ENCODE measurements around the gene RALB.
A peak's percentile ranks its signal among the peaks of the same experiment; 100 is the strongest.
"Not testable (repeated sequence)": the region's sequence is repeated elsewhere in the genome, so short reads cannot be mapped to it uniquely, and the experiment has no call there.

Gene RALB

GRCh38 chr2:120256651-120257000 lies 4.0 kb downstream of the RALB start:
- Histone ChIP-seq H3K36me3 (ENCODE audit: control insufficient read depth in 1 of 2, insufficient read depth in 2 of 2, low read depth in 1 of 2, low read length in 2 of 2) (peaks cover 6 to 8% of the 10 kb centered on the region in 2 experiments), H4K91ac (ENCODE audit: low read length) (no peak overlapping the region), H3K4me2 (ENCODE audit: low read length, poor library complexity, severe bottlenecking) (no peak overlapping the region), H2BK15ac (ENCODE audit: low read depth, poor library complexity, severe bottlenecking) (no peak overlapping the region), H3K4me3 (ENCODE audit: insufficient read depth in 1 of 2, low read depth in 1 of 2, low read length in 2 of 2) (no peak overlapping the region), H3K18ac (ENCODE audit: low read depth in 1 of 2, low read length in 2 of 2) (no peak overlapping the region), H3K4me1 (ENCODE audit: control insufficient read depth, insufficient read depth, low read depth, low read length) (peaks cover 15% of the 10 kb centered on the region), H2AK5ac (ENCODE audit: low read length, severe bottlenecking) (no peak overlapping the region), H3K27ac (ENCODE audit: low read length, poor library complexity, severe bottlenecking) (no peak overlapping the region), H2BK120ac (ENCODE audit: low read depth, low read length) (no peak overlapping the region), H3K9ac (ENCODE audit: low read length) (no peak overlapping the region), H3K27me3 (ENCODE audit: control insufficient read depth in 1 of 2, insufficient read depth in 1 of 2, low read length in 2 of 2) (no peaks in the 10 kb centered on the region), H3K23ac (ENCODE audit: low read length in 2 of 2) (no peak overlapping the region), H2BK12ac (ENCODE audit: low read length in 2 of 2) (no peak overlapping the region), H3K14ac (ENCODE audit: low read length in 2 of 2) (no peak overlapping the region), H4K8ac (ENCODE audit: low read length) (no peak overlapping the region), H3K9me3 (ENCODE audit: control insufficient read depth, low read length) (no peaks in the 10 kb centered on the region), H3K4ac (ENCODE audit: low read depth in 1 of 2, low read length in 2 of 2) (no peak overlapping the region), H2BK5ac (ENCODE audit: low read depth, low read length, poor library complexity, severe bottlenecking) (no peak overlapping the region), H2AFZ (ENCODE audit: low read depth, low read length) (no peak overlapping the region), H3K79me1 (replicated peaks; ENCODE audit: low read length, poor library complexity, severe bottlenecking) (peaks cover 27% of the 10 kb centered on the region)
- no peak for DNase-seq
- WGBS, result 100% methylated on average over 1 of the region's 1 CpG

- H3K27me3 ChIP-seq (ENCODE audit: control insufficient read depth in 1 of 2, insufficient read depth in 1 of 2, low read length in 2 of 2), result no peaks in the 10 kb centered on the region
- H3K14ac ChIP-seq (ENCODE audit: low read length in 2 of 2), result no peak overlapping the region
- H4K91ac ChIP-seq (ENCODE audit: low read length), result no peak overlapping the region
- DNase-seq, result peak; percentile 22
- H3K4me1 ChIP-seq (ENCODE audit: control insufficient read depth, insufficient read depth, low read depth, low read length), result peaks cover 11% of the 10 kb centered on the region
- H3K9me3 ChIP-seq (ENCODE audit: control insufficient read depth, low read length), result no peaks in the 10 kb centered on the region
- no peak overlapping the region for H2AK5ac ChIP-seq (ENCODE audit: low read length, severe bottlenecking)
- WGBS, result no CpG with 5 or more reads among the region's 1 CpG
- H3K23ac ChIP-seq (ENCODE audit: low read length in 2 of 2), result no peak overlapping the region
- H2AFZ ChIP-seq (ENCODE audit: low read depth, low read length), result no peak overlapping the region
- no peak overlapping the region for H3K9ac ChIP-seq (ENCODE audit: low read length)
- H4K8ac ChIP-seq (ENCODE audit: low read length), result no peak overlapping the region
- no peak overlapping the region for H3K4me3 ChIP-seq (ENCODE audit: insufficient read depth in 1 of 2, low read depth in 1 of 2, low read length in 2 of 2)
- H3K79me1 ChIP-seq (replicated peaks; ENCODE audit: low read length, poor library complexity, severe bottlenecking), result peaks cover 32% of the 10 kb centered on the region
- no peak overlapping the region for H2BK120ac ChIP-seq (ENCODE audit: low read depth, low read length)
- H2BK15ac ChIP-seq (ENCODE audit: low read depth, poor library complexity, severe bottlenecking), result no peak overlapping the region
- peaks cover 6 to 8% of the 10 kb centered on the region in 2 experiments for H3K36me3 ChIP-seq (ENCODE audit: control insufficient read depth in 1 of 2, insufficient read depth in 2 of 2, low read depth in 1 of 2, low read length in 2 of 2)
- no peak overlapping the region for H3K18ac ChIP-seq (ENCODE audit: low read depth in 1 of 2, low read length in 2 of 2)
- H3K27ac ChIP-seq (ENCODE audit: low read length, poor library complexity, severe bottlenecking), result no peak overlapping the region
- no peak overlapping the region for H3K4ac ChIP-seq (ENCODE audit: low read depth in 1 of 2, low read length in 2 of 2)
- H3K4me2 ChIP-seq (ENCODE audit: low read length, poor library complexity, severe bottlenecking), result no peak overlapping the region
- H2BK12ac ChIP-seq (ENCODE audit: low read length in 2 of 2), result no peak overlapping the region
- no peak overlapping the region for H2BK5ac ChIP-seq (ENCODE audit: low read depth, low read length, poor library complexity, severe bottlenecking)
Measured at GRCh38 chr2:120257522-120257921, 4.9 kb downstream of the RALB start.

- WGBS, result 95% methylated on average over 9 of the region's 9 CpGs
- peak overlapping the region in 1 of 2 experiments; percentile 1 for H2BK12ac ChIP-seq (ENCODE audit: low read length in 2 of 2)
Measured at GRCh38 chr2:120258196-120258595, 5.5 kb downstream of the RALB start.

GRCh38 chr2:120259939-120260338 lies 7.3 kb downstream of the RALB start:
- not testable (repeated sequence) for H2AFZ ChIP-seq (ENCODE audit: low read depth, low read length); H3K4me2 ChIP-seq (ENCODE audit: low read length, poor library complexity, severe bottlenecking); H3K27ac ChIP-seq (ENCODE audit: low read length, poor library complexity, severe bottlenecking); H3K4me3 ChIP-seq (ENCODE audit: insufficient read depth in 1 of 2, low read depth in 1 of 2, low read length in 2 of 2); H4K8ac ChIP-seq (ENCODE audit: low read length); H2BK120ac ChIP-seq (ENCODE audit: low read depth, low read length); DNase-seq; H3K36me3 ChIP-seq (ENCODE audit: control insufficient read depth in 1 of 2, insufficient read depth in 2 of 2, low read depth in 1 of 2, low read length in 2 of 2); H3K4ac ChIP-seq (ENCODE audit: low read depth in 1 of 2, low read length in 2 of 2); H2AK5ac ChIP-seq (ENCODE audit: low read length, severe bottlenecking); H2BK5ac ChIP-seq (ENCODE audit: low read depth, low read length, poor library complexity, severe bottlenecking); H4K91ac ChIP-seq (ENCODE audit: low read length); H2BK12ac ChIP-seq (ENCODE audit: low read length in 2 of 2); H3K14ac ChIP-seq (ENCODE audit: low read length in 2 of 2); H3K23ac ChIP-seq (ENCODE audit: low read length in 2 of 2); H3K27me3 ChIP-seq (ENCODE audit: control insufficient read depth in 1 of 2, insufficient read depth in 1 of 2, low read length in 2 of 2); H3K4me1 ChIP-seq (ENCODE audit: control insufficient read depth, insufficient read depth, low read depth, low read length); H2BK15ac ChIP-seq (ENCODE audit: low read depth, poor library complexity, severe bottlenecking); H3K9ac ChIP-seq (ENCODE audit: low read length); H3K18ac ChIP-seq (ENCODE audit: low read depth in 1 of 2, low read length in 2 of 2); H3K9me3 ChIP-seq (ENCODE audit: control insufficient read depth, low read length)
- peaks cover 29% of the 10 kb centered on the region for H3K79me1 ChIP-seq (replicated peaks; ENCODE audit: low read length, poor library complexity, severe bottlenecking)
- WGBS, result 94% methylated on average over 4 of the region's 15 CpGs

More at GRCh38 chr2:120258196-120258595, 5.5 kb downstream of the RALB start:
- H2BK15ac ChIP-seq (ENCODE audit: low read depth, poor library complexity, severe bottlenecking), result no peak overlapping the region
- peaks cover 11% of the 10 kb centered on the region for H3K4me1 ChIP-seq (ENCODE audit: control insufficient read depth, insufficient read depth, low read depth, low read length)
- no peak overlapping the region for H2BK5ac ChIP-seq (ENCODE audit: low read depth, low read length, poor library complexity, severe bottlenecking)
- H3K9me3 ChIP-seq (ENCODE audit: control insufficient read depth, low read length), result no peaks in the 10 kb centered on the region
- no peak overlapping the region for H3K4me2 ChIP-seq (ENCODE audit: low read length, poor library complexity, severe bottlenecking)
- H2BK120ac ChIP-seq (ENCODE audit: low read depth, low read length), result no peak overlapping the region
- no peak overlapping the region for H3K23ac ChIP-seq (ENCODE audit: low read length in 2 of 2)
- H3K18ac ChIP-seq (ENCODE audit: low read depth in 1 of 2, low read length in 2 of 2), result no peak overlapping the region
- H3K79me1 ChIP-seq (replicated peaks; ENCODE audit: low read length, poor library complexity, severe bottlenecking), result peaks cover 32% of the 10 kb centered on the region
- H3K27ac ChIP-seq (ENCODE audit: low read length, poor library complexity, severe bottlenecking), result no peak overlapping the region
- no peak overlapping the region for H3K14ac ChIP-seq (ENCODE audit: low read length in 2 of 2)
- no peaks in the 10 kb centered on the region for H3K27me3 ChIP-seq (ENCODE audit: control insufficient read depth in 1 of 2, insufficient read depth in 1 of 2, low read length in 2 of 2)
- H3K4me3 ChIP-seq (ENCODE audit: insufficient read depth in 1 of 2, low read depth in 1 of 2, low read length in 2 of 2), result no peak overlapping the region
- H2AK5ac ChIP-seq (ENCODE audit: low read length, severe bottlenecking), result no peak overlapping the region
- no peak overlapping the region for H4K91ac ChIP-seq (ENCODE audit: low read length)
- H4K8ac ChIP-seq (ENCODE audit: low read length), result no peak overlapping the region
- no peak overlapping the region for H3K4ac ChIP-seq (ENCODE audit: low read depth in 1 of 2, low read length in 2 of 2)
- no peak overlapping the region for H3K9ac ChIP-seq (ENCODE audit: low read length)
- H2AFZ ChIP-seq (ENCODE audit: low read depth, low read length), result no peak overlapping the region
- DNase-seq, result no peak
- H3K36me3 ChIP-seq (ENCODE audit: control insufficient read depth in 1 of 2, insufficient read depth in 2 of 2, low read depth in 1 of 2, low read length in 2 of 2), result peaks cover 6 to 8% of the 10 kb centered on the region in 2 experiments

All from mesenchymal stem cell (in vitro differentiated cells and primary cell).